HG02798 (cell line): ENCODE results near the gene ROBO3.

ENCODE experiments used
- ATAC-seq: cut with Tn5 transposase; IDR thresholded peaks from one replicate; pipeline ENCODE4 v1.9.1; 2021; ENCODE audit warnings: mild to moderate bottlenecking; ENCODE audit not compliant: unreplicated experiment, poor library complexity

ROBO3 gene

GRCh38 chr11:124865181-124865901, at the start of gene ROBO3:
TSS of gene ROBO3 (plus strand) at chr11:124865432. CDS start at chr11:124865578, 146 bp downstream.
- ATAC-seq, result no peak

GRCh38 chr11:124817036-124817435, 48.2 kb upstream of the ROBO3 start:
- no peak for ATAC-seq

GRCh38 chr11:124821995-124822730, 43.1 kb upstream of the ROBO3 start:
- ATAC-seq, result no peak

- ATAC-seq, result no peak
These were observed 41.5 kb upstream of the ROBO3 start for GRCh38 chr11:124823512-124824376.

GRCh38 chr11:124825876-124826275, 39.4 kb upstream of the ROBO3 start:
- ATAC-seq, result no peak

GRCh38 chr11:124829986-124830385, 35.2 kb upstream of the ROBO3 start:
- ATAC-seq, result no peak

- no peak for ATAC-seq
These were observed 34.5 kb upstream of the ROBO3 start for GRCh38 chr11:124830749-124831148.

- ATAC-seq, result no peak
These were observed 33.3 kb upstream of the ROBO3 start for GRCh38 chr11:124831897-124832296.

- no peak for ATAC-seq
These were observed 32.7 kb upstream of the ROBO3 start for GRCh38 chr11:124832571-124832970.

GRCh38 chr11:124834526-124835180, 30.6 kb upstream of the ROBO3 start:
- no peak for ATAC-seq

GRCh38 chr11:124835918-124836317, 29.3 kb upstream of the ROBO3 start:
- ATAC-seq, result no peak

- ATAC-seq, result peak; percentile 34
These were observed 27.8 kb upstream of the ROBO3 start for GRCh38 chr11:124837491-124837856.

GRCh38 chr11:124838805-124839127, 26.5 kb upstream of the ROBO3 start:
- ATAC-seq, result no peak

GRCh38 chr11:124839128-124839971, 25.9 kb upstream of the ROBO3 start:
- ATAC-seq, result no peak

- no peak for ATAC-seq
These were observed 25.1 kb upstream of the ROBO3 start for GRCh38 chr11:124839972-124840621.

GRCh38 chr11:124840666-124841065, 24.6 kb upstream of the ROBO3 start:
- no peak for ATAC-seq

GRCh38 chr11:124841201-124841600, 24.0 kb upstream of the ROBO3 start:
- no peak for ATAC-seq

- ATAC-seq, result no peak
These were observed 23.4 kb upstream of the ROBO3 start for GRCh38 chr11:124841840-124842239.

GRCh38 chr11:124842305-124842704, 22.9 kb upstream of the ROBO3 start:
- ATAC-seq, result no peak
